GM21447 (cell line): ENCODE data around the gene FBXO34.

ENCODE experiments used
- ATAC-seq: cut with Tn5 transposase; IDR thresholded peaks from one replicate; pipeline ENCODE4 v1.9.1; 2021; ENCODE audit not compliant: unreplicated experiment

Gene FBXO34

GRCh38 chr14:55271572-55272298, 514 bp downstream of the FBXO34 start:
- peak; percentile 43 for ATAC-seq

DNA sequence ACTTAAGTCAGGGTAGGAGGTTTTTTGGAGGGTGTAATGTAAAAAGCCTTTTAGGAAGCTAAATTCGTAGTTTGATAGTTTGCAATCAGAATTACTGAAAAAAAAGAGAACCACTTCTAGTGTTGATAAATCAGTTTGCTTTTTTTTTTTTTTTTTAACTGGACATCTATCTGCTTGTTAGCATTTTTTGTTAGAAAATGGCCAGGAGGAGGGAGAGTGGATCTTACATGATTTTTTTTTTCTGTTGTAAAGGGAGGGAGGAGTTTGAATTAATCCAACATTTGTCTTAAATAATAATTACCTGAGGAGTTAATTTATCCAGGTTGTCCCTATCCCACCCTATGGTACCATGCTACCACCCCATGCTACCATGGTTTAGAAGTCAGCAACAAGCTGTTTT, 1.2 kb downstream of the FBXO34 start:
- no peak for ATAC-seq

GRCh38 chr14:55272922-55273321, 1.7 kb downstream of the FBXO34 start:
- ATAC-seq, result no peak

GRCh38 chr14:55274146-55274545, 2.9 kb downstream of the FBXO34 start:
- no peak for ATAC-seq

DNA sequence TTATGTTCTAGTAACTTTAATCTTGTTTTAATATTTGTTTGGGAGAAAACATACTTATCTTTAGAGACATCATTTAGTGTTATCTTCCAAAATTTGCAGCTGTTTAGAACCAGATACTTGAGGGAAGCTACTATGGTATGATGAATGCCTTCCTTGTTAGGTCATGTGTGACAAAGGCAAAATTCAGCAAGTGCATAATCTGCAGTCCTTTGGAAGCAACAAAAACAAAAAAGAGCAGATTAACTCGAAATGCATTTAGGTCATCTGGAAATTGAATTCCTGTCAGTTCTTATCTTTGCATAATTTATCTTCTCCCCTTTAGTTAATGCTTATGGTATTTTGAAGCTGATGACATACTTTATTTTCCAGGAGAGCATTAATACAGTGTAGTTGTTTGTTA, 3.5 kb downstream of the FBXO34 start:
- no peak for ATAC-seq

DNA sequence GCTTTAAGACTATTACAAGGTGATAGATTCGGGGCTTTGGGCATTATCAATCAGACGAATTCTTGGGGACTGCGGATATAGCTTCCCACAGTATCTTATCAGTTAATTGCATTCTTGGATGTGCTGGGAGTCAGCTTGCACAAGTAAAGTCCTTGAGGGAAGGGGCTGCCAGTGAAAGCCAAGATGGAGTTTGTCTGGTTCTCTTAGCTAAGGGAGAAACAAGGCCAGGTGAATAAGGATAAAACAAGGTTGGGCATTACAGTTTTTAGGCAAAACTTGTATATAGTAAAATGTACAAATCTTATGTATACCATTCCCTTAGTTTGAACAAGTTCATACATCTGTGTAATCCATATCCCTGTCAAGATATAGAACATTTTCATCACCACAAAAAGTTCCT, 5.5 kb downstream of the FBXO34 start:
- no peak for ATAC-seq

DNA sequence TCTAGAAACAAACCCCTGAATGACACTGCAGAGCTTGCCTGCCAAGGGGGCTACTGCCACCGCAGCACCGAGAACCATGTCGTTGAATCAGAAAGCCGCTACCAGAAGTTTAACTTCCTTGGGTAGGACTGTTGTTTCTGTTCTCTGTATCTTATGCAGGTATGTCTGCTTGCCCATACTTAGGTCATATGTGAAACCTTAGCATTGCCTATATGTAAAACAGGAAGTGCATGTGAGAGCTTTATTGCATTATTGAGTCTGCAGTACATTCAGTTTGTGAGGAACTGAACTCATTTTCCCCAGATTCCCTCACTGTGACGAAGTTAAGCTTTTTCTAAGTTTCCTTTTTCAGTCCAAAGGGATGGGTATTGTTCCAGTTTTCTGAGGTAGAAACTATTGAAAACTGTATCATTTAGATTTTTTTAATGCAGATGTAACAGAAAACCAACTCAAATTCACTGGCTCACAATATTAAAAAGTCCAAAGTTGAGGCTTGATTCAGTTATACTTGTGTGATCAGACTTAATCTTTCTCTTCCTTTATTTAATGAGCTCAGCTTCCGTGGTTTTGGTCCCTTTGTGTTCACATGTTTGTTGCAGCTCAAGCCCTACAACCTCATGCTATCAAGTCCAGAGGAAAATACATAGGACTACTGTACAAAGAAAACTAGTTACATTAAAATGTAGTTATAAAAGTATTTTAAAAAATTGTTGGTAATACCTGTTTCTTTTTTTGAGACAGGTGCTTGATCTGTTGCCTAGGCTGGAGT, 6.9 kb downstream of the FBXO34 start:
- peak; percentile 94 for ATAC-seq

DNA sequence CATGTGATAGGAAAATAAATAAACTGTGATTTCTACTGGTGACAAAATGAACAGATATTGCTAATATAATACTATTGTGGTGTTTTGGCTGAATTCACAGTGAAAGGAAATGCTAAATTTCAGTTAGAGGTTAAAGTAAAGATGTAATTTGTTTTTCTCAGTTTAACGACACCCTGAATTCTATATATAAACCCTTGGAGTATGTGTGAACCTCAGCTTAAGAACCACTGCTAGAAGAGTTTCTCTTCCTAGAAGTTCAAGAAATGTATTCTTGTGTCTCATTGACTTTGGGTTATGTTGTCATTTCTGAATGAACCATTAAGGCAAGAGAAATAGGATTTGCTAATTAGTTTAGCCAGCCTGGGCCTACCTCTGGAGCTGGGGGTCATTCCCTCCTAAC, 8.2 kb downstream of the FBXO34 start:
- peak; percentile 40 for ATAC-seq

GRCh38 chr14:55281316-55281839, 10.2 kb downstream of the FBXO34 start:
- ATAC-seq, result no peak

- ATAC-seq, result no peak
Measured at GRCh38 chr14:55285048-55285652, 13.9 kb downstream of the FBXO34 start.

GRCh38 chr14:55288439-55288838, 17.2 kb downstream of the FBXO34 start:
- no peak for ATAC-seq

DNA sequence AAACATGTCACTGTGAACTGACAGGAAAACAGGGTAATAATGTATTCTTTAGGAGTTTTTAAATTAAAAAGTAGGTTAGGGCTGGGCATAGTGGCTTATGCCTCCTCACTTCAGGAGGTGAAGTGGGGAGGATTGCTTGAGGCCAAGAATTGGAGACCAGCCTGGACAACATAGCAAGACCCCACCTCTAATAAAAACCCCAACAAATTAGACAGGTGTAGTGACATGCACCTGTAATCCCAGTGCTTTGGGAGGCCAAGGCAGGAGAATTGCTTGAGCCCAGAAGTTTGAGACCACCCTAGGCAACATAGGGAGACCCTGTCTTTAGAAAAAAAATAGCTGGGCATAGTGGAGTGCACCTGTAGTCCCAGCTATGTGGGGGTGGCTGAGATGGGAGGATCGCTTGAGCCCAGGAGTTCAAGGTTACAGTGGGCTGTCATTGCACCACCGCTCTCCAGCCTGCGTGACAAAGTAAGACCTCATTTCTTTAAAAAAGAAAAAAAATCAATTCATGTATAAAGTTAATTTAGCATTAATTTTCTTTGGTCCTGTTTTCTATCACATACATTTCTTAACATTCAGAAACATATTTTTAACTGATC, 20.4 kb downstream of the FBXO34 start:
- no peak for ATAC-seq

- ATAC-seq, result no peak
Measured at GRCh38 chr14:55294603-55295002, 23.4 kb downstream of the FBXO34 start.

GRCh38 chr14:55297611-55298499, 26.6 kb downstream of the FBXO34 start:
- no peak for ATAC-seq

DNA sequence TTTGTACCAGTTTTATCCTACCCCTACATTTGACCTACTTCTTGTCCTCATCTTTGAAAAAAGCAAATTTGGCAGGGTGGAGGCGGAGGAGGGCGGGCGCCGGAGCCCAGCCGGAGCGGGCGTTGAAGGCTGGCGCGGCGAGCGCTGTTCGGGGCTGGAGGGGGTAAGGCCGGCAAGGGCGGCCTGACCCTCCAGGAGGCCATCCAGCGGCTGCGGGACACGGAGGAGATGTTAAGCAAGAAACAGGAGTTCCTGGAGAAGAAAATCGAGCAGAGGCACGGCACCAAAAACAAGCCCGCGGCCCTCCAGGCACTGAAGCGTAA, 27.2 kb downstream of the FBXO34 start:
- ATAC-seq, result no peak

- ATAC-seq, result no peak
Measured at GRCh38 chr14:55301437-55302121, 30.4 kb downstream of the FBXO34 start.

DNA sequence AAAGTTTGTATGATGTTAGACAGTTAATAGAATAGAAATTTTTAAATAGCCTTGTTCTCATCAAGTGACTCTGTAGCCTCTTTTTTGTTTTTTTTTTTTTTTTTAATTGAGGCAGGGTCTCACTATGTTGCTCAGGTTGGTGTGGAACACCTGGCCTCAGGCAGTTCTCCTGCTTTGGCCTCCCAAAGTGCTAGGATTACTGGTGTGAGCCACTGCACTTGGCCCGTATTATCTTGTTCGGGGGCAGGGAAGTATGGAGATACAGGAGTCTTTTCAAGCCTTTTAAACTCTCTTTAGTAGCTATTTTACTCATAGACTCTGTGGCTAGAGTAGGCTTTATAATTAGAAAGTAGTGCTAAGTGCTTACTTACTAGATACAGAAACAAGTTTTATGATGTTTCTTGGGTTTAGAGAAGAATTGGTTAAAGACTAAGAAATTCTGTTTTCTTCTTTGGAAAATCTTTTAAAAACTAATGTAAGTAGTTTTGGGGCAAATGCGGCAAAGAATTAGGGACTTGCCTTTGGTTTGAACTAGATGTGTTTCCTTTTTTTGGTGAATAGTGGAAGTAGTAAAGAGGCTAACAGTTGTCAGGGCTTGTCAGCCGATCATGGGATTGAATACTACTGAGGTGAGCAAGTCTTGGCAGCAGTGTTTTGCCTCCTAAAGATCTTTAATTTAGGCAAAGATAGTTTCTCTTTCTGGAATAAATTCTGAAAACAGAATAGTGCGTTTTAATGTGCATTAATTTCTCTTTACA, 31.3 kb downstream of the FBXO34 start:
- peak; percentile 42 for ATAC-seq

GRCh38 chr14:55303125-55303499, 31.9 kb downstream of the FBXO34 start:
- ATAC-seq, result no peak

DNA sequence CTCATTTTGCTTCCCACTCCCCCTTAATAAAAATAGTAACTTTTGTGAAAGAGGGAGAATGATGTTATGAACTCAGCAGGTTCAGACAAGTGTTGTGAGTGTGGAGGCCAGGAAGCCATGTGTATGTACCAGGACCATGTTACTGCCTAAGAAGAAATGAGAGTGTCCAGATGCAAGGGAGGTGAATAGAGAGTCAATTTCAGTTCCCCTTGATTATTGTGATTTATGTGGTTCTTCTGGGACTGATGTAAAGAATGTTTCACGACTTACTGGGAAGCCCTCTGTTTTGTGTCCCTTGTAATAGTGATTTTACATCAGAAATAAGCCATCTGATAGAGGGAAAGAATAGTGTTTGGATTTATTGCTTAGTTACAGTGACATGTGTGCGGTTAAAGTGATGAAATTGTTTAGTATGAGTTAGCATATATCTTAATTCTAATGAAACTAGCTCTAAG, 32.5 kb downstream of the FBXO34 start:
- no peak for ATAC-seq
